NK-92 treated with Interleukin-12 subunit alpha and Interleukin-12 subunit beta, amount 100 ng/mL, for 24 hours (cell line): Measurements from ENCODE around the gene TTLL5.
"Not testable (repeated sequence)": the region's sequence is repeated elsewhere in the genome, so short reads cannot be mapped to it uniquely, and the experiment has no call there.

ENCODE experiments used
- DNase-seq: peaks from one replicate; lab custom pipeline; 2025; lab: John Stamatoyannopoulos, UW

TTLL5 gene

DNA sequence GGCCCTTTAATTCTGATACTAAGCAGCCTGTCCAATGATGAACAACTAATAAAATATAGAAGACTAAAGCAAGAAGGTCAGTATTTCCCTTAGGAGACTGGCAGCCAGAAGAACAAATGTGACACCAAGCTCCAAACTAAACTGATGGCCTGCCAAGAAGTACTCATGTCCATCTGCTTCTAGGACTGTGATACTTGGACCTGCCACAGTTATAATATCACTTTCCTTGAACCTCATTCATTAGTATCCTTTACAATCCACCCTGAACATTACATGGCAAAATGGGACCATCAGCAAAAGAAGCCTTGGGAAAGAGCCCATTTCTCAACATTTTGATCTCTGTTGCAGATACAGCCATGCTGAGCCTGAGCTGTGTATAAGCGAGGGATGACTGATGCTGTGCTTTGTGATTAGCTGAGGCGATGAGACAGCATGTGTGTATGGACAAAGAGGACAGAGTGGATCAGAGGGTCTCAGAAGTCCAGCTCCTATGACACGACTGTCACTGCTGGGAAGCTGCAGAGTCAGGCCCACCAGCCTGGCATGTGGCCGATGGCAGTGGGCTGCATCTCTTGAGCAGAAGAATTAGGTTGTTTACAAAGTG is 246.8 kb downstream of the TTLL5 start:
- no peak for DNase-seq

- no peak for DNase-seq
Observed at GRCh38 chr14:75909630-75910029, 248.6 kb downstream of the TTLL5 start.

- no peak for DNase-seq
Observed at GRCh38 chr14:75910048-75910447, 249.0 kb downstream of the TTLL5 start.

GRCh38 chr14:75911883-75912282 is 250.8 kb downstream of the TTLL5 start:
- DNase-seq = no peak

GRCh38 chr14:75913183-75913582 is 252.1 kb downstream of the TTLL5 start:
- no peak for DNase-seq

GRCh38 chr14:75915045-75915444 is 254.0 kb downstream of the TTLL5 start:
- DNase-seq = no peak

GRCh38 chr14:75917322-75917945 is 256.4 kb downstream of the TTLL5 start:
- no peak for DNase-seq

- no peak for DNase-seq
Observed at GRCh38 chr14:75917946-75918335, 256.9 kb downstream of the TTLL5 start.

DNA sequence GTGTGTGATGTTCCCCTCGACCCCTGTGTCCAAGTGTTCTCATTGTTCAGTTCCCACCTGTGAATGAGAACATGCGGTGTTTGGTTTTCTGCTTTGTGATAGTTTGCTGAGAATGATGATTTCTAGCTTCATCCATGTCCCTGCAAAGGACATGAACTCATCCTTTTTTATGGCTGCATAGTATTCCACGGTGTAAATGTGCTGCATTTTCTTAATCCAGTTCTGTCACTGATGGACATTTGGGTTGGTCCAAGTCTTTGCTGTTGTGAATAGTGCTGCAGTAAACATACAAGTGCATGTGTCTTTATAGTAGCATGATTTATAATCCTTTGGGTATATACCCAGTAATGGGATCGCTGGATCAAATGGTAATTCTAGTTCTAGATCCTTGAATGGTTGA is 259.4 kb downstream of the TTLL5 start:
- DNase-seq = not testable (repeated sequence)

GRCh38 chr14:75925141-75925840 is 264.2 kb downstream of the TTLL5 start:
- not testable (repeated sequence) for DNase-seq

DNA sequence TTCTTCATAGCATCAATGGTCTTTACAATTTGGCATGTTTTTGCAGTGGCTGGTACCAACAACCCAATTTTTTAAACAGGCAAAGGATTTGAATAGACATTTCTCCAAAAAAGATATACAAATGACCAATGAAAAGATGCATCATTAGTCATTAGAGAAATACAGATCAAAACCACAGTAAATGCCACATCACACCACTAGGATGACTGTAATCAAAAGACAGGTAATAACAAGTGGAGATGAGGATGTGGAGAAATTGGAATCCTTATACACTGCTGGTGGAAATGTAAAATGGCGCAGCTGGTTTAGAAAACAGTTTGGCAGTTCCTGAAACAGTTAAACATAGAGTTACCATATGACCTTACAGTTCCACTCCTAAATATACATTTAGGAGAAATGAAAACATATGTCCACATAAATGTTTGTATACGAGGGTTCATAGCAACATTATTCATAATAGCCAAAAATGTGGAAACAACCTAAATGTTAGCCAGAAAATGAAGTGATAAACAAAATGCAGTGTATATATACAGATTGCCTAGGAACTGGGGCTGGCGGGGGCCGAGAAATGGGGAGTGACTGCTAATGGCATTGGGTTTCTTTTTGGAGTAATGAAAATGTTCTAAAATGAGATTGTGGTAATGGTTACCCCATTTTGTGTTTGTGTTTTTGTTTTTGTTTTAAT is 265.5 kb downstream of the TTLL5 start:
- DNase-seq = no peak

DNA sequence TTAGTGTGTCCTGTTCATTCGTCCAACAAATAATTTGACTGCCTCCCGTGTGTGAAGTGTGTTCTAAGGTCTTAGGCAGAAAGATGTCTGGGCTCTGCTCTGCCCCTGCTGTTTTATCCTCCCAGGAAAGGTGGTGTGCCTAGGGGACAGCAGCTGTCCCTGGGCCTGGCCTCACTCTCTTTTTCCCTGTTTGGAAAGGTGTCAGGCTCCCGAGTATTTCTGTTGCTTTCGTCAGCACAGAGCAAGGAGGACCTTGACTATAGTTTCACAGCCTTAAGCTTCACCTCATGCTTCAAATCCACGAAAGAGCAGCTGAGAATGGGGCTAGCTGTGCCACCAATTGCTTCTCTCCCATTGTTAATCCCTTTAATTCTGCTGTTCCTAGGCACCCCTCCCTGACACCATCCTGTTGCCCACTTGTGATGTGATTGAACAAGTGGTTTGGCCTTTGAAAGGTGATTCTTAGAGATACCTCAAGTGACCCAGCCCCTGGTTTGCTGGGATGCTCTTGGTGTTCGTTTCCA is 266.6 kb downstream of the TTLL5 start:
- no peak for DNase-seq

DNA sequence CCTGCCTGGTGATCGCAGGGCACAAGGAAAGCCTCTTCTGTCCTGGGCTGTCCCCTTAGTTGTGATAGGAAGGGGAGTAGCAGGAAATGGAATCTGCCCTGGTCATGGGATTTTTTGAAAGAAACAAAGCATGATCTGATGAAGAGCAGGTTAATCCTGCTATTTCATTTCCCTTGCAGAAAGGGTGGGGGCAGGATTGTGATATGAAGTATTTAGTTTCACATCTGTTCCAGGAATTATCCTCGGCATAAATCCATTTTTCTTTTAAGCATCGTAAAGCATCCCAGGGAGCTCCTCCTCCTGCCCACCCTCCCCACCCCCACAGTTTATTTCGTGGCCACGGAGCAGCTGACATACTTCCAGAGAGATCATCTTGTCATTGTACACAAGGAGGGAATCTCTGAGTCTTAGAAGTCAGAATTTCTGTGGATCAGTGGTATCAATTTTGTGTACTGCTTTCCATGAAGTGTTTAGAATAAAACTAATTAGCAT is 267.7 kb downstream of the TTLL5 start:
- DNase-seq = no peak

- DNase-seq = no peak
Observed at GRCh38 chr14:75933712-75934296, 272.8 kb downstream of the TTLL5 start.

DNA sequence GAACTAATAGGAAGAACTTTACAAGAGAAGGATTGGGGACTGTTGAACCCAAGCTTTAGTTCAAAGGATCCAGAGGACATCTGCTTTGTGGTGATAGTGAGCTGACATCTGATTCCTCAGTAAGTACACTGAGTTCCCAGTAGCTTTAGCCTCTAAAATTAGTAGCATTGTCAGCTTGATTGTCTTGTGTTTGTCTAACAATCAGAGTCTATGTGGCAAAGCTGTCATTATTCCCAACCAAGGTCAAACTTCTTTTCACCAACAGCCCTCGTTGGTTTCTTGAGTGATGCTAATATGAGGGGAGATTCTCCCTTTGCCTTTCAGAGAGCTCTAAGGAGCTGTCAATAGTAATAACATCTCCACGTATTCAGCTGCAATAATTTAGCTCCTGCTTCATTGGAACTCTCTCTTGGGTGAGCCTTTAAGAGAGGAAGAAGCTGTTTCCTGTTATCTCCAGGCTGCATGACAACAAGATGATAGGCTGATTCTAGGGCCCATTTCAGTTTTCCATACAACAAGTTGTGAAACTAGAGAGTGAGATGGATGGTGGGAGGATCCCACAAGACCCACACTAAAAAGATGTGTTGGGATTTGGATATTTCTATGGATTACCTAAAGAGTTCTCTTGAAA is 274.1 kb downstream of the TTLL5 start:
- no peak for DNase-seq

- DNase-seq = no peak
Observed at GRCh38 chr14:75939200-75939599, 278.2 kb downstream of the TTLL5 start.

DNA sequence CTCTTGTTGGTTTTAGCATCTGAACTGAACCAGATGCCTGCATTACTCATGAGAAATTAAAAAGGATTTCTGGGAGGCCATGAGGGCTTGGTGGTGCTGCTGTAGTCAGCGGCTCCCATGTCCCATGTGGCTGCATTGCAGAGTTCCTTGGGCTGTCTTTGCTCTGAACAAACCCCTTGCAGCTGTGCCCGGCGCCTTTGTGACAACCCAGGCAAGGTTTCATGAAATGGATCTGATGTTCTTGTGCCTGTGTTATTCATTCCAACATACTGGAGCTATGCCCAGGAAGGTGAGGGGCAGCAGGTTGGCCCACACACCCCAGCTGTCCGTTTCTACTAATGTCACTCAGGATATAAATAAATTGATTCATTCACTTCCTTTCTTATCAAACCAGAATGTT is 280.0 kb downstream of the TTLL5 start:
- DNase-seq = no peak

DNA sequence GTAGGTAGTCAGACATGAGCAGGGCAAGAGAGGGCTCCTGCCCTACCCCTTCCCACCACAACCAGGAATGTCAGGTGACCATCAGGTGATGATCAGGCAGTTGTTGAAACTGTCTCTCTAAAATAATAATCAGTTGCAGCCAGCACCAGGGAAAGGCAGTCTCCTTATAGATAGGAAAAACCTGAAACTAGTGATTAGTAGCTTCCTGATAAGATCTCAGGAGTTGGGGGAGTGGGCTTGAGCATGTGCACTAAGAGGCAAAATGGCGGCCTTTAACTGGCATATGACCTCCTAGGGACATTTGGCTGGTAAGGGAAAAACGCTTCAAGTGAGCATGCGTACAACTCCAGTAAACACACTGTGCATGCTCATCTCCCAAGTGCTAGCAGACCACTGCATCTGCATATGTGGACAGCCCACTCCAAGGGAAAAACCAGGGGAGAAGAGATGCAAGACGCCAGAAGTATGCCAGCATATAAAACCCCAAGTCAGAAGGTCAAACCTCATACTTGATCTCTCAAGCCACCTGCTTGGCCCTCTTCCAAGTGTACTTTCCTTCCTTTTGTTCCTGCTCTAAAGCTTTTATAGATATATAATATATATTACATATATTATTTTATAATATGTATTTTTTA is 283.7 kb downstream of the TTLL5 start:
- no peak for DNase-seq

DNA sequence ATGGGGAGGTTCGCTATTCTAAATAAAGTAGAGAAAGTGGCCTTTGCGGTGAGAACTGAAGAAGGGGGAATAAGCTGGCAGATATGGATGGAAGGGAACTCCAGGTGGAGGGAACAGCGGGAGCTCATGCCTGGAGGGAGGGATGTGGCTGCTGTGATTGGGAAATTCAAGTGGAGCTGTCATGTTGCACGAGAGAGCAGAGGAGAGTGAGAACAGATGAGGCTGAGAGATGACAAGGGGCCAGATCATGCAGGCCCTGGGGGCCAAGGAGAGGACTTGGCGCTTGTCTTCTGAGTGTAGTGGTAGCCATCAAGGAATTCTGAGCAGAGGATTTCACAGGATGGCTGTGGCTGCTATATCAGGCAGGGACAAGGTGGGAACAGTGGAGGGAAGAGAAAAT is 285.7 kb downstream of the TTLL5 start:
- DNase-seq = no peak

DNA sequence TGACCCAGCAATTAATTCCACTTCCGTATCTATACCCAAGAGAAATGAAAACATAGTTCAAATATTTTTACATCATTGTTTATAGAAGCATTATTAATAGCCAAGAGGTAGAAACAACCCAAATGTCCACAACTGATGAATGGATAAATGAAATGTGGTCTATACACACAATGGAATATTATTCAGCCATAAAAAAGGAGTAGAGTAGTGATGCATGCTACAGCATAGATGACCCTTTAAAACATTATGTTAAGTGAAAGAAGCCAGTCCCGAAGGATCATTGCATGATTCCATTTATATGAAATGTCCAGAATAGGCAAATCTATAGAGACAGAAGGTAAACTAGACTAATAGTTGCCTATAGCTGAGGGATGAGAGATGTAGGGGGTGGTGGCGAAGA is 291.4 kb downstream of the TTLL5 start:
- DNase-seq = no peak

DNA sequence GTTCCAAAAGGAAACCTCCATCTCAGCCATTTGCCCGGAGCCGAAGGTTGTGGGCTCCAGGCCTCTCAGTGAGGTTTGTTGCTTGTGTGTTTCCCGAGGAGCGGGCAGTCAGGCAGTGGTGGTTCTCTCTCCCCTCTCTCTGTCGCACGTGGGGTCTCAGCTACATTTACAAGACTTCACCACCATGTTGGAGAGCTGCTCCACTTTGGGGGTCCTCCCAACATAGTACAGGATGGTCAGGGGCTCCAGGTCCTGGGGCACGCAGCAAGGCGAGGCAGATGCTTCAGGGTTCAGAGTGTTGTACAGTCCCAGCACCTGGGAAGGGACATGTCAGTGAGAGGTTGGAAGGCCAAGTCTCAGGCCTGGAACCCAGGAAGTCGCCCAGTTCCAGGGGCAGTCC is 298.0 kb downstream of the TTLL5 start:
- no peak for DNase-seq
